GM19023 (cell line): ENCODE results near the gene HOXC6.

Experiments used
- ATAC-seq: cut with Tn5 transposase; IDR thresholded peaks from one replicate; pipeline ENCODE4 v1.9.1; 2021; ENCODE audit warnings: mild to moderate bottlenecking, moderate library complexity; ENCODE audit not compliant: unreplicated experiment

Gene HOXC6

DNA sequence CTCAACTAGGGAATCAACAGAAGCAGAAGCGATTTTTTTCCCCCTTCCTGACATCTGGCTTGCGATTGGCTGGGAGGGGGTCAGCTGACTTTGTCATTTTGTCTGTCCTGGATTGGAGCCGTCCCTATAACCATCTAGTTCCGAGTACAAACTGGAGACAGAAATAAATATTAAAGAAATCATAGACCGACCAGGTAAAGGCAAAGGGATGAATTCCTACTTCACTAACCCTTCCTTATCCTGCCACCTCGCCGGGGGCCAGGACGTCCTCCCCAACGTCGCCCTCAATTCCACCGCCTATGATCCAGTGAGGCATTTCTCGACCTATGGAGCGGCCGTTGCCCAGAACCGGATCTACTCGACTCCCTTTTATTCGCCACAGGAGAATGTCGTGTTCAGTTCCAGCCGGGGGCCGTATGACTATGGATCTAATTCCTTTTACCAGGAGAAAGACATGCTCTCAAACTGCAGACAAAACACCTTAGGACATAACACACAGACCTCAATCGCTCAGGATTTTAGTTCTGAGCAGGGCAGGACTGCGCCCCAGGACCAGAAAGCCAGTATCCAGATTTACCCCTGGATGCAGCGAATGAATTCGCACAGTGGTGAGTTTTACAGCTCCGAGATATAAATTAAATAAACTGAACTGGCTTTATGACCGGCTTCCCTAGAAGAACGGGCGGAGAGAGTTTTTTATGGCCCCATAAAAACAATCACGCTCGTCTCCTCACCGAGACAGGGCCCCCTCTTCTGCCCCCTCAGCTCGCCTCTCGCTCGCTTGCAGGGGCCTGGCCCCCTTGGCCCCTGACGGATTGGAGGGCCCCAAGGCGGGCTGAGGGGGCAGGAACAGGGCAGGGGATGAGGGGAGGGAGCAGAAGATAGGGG lies at the start of gene HOXC6:
HOXC6 (plus strand) TSS at position 127 of the 888 bp plus-strand sequence; CDS start at position 209, 82 bp downstream.
- ATAC-seq, result no peak

DNA sequence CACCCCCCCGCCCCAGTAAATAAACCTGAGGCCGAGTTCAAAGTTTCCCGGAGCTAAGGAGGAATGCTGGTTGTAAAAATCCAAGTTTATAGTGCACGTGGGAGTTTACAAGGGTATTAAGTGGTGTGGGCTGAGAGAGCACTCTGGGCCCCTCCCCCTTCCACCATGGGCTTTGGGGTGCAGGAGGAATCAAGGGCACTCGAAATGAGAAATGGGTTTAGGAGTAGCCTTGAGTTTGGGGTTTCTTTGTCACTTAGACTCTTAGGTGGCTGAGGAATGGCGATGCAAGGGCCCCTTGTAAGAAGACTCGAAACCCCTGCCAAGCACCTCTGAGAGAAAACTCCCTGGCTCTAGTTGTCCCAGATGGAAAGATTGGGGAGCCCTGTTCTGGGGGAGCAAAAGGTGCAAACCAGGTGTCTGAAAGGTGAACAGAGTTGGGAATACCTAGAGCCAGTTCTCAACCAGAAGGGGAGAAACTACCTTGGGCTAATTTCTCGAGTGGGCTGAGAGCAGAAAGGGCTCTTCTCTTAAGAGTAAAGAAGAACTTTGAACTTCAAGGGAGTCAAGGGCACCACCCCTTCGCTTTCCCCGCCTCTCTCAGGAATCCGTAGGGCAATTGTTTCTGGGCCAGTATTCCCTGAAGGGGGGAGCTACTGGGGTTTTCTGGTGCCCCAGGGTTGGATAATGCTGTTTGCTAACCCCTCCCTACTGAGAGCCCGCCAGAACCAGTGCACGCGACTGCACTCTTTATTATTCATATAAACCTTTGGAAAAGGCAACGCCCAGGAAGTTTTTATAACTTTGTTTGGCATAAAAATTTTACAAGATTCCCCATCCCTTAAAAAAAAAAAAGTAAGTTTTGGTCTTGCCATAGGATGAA lies 49.5 kb upstream of the HOXC6 start:
- no peak for ATAC-seq

DNA sequence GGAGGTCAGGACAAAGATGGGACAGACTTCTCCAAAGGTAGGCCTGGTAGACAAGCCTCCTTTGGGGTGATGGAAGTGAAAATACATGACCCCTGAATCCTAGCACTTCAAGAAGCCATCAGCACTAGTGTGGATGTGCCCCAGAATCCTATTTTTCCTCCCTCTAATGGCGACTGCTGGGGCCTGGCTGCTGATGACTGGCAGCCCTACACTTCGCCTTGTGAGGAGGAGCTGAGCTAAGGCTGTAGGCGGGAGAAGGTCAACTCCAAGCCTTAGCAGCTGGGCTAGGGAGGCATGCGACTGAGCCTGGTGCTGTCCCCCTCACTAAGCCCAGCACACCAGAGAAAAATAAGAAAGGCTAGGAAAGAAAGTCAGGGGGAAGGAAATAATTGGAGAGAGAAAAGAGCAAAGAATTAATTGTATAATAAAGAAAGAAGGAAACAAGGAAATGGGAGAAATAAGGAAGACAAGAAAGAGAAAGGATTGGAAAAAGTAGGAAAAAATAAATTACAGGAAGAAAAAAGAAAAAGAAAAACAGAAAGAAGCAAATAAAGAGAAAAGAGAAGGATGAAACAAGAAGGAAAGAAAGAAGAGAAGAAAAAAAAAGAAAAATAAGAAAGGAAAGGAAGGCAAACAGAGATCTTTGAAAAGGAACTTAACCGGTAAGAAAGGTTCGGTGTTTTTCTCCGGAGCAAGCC lies 48.0 kb upstream of the HOXC6 start:
- ATAC-seq, result no peak

DNA sequence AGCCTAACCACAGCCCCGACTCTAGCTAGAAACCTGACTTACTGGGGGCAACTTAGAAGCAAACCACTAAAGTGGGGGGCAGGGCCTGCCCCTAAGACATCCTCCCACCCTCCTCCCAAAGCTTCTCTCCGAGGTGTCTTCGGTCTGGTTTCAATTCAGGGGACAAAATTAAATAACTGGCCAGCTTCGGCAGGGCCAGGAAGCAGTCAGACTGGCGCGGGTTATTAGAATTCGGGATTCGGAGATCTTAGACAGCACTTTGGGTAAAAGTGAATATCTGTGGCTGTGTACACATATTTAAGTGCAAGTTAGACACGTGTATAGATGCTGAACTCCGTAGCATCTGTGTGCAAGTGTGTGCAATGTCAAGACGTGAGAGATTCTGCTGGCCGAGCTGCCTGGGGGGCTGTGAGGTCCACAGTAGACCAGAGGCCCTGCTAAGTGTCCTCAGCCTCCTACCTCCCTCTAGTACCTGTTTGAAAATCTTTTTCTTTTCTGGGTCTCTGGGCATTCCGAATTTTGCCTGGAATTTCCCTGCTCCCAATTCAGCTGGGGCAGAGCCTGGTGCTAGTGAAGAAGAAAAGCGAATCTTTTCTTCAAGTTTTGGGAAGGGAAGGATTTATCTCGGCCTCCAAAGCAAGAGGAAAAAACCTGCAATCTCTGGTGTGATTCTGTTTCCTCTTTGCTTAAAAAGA lies 47.3 kb upstream of the HOXC6 start:
- no peak for ATAC-seq

DNA sequence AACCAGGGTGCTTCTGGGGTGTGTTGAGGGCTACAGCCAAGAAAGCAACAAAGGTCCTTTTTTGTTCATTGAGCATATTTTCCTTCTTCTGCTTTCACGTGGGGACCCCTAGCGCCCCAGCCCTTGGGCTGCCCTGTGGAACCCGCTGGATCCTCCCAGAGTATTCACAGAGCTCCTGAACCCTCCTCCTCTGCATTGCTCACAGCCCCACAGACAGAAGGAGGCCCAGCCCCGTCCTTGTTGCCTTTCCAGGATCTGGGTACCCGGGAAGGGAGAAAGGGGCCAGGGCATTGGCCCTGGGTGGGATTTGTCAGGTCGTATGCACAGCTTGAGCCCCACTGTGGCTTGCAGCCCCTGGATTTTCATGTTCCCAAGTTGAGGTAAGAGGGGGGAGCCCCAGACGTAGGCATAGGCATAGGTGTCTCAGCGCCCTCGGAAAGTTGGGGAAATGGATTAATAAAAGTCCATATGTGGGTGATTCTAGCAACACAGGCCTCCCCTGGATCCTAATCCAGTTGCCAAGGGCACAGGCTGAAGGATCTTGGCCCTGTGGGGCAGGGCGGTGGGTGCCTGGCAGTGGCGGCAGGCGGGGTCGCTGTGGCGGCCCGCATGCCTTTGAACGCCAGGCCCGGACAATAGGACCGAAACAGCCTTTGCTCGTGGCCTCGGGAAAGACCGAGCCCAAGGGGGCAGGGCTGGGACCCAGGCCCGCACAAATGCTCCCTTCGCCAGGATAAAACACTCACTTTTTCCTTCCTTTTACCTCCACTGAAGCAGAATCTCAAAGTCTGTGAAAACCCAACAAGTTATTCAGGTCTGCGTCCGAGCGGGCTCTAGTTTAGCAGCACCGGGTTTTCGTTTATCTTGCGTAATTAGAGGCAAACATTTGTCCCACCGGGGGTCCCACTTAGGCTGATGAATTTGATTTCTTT lies 46.3 kb upstream of the HOXC6 start:
- ATAC-seq, result no peak

DNA sequence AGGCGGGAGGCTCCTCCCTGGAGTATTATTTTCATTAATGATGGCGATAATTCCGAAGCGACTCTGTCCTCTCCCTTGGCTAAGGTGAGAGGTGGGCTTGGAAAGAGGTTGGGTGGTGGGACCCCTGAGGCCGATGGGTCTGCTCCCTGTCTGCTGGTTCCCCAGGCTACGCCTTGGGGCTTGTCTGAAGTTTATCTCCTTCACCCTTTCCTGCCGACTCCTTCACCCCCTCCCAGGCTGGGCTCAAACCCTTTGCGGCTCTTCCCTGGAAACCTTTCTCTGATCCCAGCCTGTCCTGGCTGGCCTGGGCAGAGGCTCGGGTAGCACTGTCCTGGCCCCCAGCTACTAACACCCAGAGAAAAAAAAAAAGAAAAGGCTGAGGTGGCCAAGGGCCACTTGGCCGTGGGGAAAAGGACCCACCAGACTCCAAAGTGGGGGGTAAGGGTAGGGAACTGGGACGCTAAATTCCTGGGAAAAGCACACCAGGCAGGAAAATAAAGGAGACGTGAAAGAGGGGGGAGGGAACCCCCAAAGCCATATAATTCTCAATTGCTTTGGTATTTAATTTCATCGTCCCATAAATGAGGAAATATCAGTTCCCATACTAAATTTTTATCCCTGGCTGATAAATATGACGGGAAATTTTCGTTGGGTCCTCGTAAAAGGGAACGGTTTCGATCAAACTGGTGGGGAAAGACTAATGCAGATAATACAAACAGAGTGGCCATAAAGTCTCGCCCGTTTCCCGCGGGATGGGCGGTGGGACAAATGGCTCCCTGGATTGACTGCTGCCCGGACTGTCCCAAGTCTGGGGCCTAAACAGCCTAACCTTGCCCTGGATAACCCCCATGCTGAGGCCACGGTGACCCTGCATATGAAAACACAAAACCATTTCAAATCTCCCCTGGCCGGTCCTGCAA lies 45.3 kb upstream of the HOXC6 start:
- no peak for ATAC-seq

DNA sequence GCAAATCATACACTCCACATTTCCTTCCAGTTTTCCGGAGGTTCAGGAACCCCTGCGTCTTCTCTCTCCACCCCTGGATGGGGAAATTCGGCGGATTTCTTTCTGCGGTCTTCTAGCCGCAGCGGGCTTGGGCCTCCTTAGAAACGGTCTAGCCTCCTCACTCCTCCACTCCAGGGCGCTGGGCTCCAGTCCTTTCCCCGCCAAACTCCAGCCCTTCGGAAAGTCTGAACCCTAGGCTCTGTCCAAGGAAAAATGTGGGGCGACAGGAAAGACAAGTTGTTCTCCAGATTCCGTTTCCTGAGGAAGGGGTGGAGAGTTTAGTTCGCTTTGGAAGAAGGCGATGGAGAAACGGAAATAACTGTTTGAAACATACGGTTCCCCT lies 44.7 kb upstream of the HOXC6 start:
- no peak for ATAC-seq

DNA sequence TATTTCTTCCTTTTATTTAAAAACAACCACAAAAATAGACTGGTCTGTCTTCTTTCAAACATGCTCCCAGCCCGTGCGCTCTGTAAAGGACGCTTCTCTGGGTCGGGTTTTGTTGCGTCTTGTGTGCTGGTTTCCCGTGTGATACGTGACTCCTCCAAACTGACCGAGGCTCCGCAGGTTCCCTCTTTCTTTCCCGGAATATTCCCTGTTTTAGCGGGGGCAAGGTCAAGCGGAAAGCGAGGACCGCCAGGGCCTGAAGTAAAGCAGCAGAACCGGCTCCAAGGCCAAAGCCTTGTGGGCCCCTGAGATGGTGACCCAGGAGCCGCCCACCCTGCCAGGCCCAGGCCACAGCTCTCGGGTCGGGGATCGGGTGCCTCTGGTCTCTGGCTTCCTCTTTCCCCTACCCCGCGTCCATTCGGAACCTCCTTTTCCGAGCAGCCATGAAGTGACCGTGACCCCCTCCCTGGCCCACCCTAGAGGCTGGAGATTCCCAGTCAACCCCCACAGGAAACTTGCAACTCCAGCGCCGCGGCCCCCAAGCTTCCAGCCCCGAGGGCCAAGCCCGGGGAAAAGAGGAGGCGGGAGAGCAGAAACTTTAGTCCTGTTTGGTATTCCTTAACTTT lies 44.2 kb upstream of the HOXC6 start:
- no peak for ATAC-seq

DNA sequence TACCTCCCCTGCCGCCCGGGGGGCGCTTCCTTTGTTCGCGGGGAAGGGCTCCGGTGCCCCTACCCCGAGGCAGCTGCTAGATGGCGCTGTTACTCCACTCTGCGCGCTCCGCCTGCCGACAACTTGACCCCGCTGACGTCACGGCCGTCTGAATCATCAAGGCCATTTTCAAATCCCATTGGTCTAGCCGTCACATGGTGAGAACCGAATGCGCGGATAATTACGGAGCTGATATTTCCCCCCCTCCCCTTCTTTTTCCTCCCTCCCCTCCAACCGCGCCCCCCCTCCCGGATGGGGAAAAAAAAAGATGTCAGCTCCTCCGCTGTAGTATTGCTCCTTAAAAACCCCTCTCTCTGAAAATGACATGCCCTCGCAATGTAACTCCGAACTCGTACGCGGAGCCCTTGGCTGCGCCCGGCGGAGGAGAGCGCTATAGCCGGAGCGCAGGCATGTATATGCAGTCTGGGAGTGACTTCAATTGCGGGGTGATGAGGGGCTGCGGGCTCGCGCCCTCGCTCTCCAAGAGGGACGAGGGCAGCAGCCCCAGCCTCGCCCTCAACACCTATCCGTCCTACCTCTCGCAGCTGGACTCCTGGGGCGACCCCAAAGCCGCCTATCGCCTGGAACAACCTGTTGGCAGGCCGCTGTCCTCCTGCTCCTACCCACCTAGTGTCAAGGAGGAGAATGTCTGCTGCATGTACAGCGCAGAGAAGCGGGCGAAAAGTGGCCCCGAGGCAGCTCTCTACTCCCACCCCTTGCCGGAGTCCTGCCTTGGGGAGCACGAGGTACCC lies 43.1 kb upstream of the HOXC6 start, which contains the start of gene HOXC10:
HOXC10 (plus strand) TSS at position 246 of the 791 bp plus-strand sequence; CDS start at position 360, 114 bp downstream.
- no peak for ATAC-seq

DNA sequence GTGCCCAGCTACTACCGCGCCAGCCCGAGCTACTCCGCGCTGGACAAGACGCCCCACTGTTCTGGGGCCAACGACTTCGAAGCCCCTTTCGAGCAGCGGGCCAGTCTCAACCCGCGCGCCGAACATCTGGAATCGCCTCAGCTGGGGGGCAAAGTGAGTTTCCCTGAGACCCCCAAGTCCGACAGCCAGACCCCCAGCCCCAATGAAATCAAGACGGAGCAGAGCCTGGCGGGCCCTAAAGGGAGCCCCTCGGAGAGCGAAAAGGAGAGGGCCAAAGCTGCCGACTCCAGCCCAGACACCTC lies 42.6 kb upstream of the HOXC6 start:
- no peak for ATAC-seq

DNA sequence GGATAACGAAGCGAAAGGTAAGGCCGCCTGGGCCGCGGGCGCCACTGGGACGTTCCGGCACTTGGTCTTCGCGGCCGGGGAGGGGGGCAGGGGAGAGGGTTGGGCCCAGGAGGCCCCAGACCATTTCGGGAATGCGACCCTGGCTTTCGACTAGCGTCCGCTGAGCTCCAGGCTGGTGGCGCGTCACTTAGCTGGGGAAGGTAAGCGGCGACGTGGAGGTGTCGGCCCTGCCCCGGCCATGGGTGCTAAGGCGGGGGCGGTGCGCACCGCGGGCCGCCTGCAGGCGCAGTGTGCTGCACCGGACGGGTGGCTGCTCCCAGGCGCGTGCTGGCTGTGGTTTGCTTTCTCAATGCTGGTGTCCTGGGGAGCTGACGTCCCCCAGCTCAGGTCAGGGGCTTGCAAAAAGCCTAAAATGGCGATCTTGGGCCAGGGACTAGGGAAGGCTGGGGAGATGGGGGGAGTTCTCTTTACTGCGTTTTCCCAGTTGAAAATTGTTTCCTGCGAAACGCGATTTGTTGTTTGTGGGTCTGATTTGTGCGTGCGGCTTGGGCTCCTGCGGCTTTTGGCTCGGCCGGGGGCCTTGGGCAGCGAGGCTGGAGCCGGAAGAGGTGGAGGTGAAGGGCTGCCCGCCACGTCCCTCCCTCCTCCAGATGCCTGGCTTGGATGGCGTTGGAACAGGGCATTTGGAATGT lies 42.1 kb upstream of the HOXC6 start:
- no peak for ATAC-seq

DNA sequence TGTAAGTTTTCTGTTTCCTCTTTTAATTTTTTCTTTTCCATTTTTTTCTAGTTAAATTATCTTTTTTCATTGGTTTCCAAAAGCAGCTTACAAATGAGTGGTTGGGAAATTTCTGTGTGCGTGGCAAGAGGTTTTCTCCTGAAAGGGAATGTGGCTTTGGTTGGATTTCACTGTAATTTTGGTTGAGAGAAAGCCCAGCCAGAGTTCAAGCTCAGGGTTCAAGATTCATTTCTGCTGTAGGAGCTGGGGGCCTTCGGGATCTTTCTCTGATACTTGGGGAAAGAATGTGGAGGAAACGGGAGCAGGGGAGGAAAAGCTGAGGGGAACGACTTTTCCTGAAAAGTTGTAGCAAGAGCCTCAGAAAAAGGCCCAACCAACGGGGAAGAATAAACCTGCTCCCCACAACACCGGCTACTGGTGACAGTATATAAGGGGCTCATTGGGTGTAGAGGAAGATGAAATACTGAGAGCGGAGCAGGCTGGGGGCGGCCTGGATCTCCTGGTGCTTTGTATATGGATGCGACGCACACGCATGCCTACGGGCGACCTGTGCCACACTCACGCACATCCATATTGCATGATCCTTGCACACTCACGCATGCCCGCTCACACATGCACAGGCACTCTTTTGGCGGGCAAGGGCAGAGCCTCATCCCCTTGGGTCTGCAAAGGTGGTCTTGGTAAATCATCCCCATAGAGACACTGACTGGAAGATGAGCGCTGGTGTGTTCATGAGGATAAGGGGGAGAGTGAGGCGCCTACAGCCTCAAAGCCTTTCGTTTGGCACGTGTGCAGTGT lies 41.4 kb upstream of the HOXC6 start:
- ATAC-seq, result no peak

DNA sequence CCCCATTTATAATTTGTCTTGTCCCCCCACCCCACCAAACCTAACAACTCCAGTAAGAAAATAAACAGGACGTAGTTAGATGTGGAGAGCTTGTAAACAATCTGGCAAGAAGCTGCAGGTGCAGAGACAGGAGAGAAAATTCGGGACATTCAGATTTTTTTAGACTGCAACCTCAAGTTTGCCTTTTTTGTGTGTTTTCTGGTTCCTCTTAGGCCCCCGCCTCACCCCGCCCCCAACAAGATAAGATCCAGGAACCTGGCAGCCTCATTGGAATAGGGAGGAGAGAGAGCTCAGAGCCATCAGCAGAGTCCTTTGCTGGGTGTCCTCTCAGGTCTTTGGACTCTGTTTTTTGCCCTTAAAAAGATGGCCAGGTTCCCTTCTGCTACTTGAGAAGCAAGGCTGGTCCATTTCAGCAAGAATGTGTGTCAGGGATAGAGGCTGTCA lies 40.4 kb upstream of the HOXC6 start:
- no peak for ATAC-seq

DNA sequence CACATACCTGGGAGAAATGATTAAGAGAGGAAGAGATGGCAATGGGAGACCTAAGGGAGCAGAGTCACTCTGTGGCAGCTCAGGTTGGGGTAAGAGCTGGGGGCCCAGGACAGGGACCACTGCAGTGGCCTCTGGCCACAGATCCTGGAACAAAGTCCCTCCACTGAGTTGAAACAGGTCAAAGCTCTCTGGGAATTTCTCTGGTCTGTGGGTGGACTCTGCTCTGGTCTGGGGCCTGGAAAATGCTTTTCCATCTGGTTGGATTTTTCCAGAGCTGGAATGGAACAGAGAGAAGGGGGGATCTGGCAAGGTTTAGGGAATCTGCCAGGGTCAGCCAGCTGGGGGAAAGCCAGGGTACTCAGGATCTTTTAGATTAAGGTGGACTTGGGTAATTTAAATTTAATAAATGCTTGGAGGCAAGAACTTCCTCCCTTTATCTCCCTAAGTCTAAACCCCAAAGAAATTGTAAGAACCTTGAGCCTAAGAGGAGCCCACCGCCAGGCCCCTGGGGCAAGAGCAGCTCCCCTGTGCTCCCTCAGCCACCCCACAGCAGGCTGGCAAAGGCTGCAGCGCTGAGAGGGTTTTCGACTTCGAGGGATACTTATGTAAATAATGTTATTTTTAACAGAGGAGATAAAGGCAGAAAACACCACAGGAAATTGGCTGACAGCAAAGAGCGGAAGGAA lies 39.6 kb upstream of the HOXC6 start:
- ATAC-seq, result no peak
